ENCODE measurements around the gene FNDC3A. TPM values are rescaled to one million over a fixed set of nuclear protein-coding genes. Genes with fewer than 3 reads are reported as not detected.
"Not testable (repeated sequence)": the region's sequence is repeated elsewhere in the genome, so short reads cannot be mapped to it uniquely, and the experiment has no call there.

FNDC3A gene
- total RNA-seq, 1 donor from 2014 or later: 41.6 TPM

DNA sequence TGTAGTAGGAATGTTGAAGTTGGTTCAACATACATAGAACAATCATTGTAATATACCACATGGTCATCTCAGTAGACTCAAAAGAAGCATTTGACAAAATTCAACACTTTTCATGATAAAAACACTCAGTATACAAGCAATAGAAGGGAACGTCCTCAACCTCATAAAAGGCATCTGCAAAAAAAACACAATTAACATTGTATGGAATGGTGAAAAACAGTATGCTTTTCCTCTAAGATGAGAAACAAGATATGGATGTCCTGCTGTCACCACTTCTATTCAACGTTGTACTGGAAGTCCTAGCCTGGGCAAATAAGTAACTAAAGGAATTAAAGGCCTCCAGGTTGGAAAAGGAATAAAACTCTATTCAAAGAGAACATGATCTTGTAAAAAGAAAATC, 54.5 kb downstream of the FNDC3A start:
- no peak for DNase-seq (ENCODE audit: low read depth)

DNA sequence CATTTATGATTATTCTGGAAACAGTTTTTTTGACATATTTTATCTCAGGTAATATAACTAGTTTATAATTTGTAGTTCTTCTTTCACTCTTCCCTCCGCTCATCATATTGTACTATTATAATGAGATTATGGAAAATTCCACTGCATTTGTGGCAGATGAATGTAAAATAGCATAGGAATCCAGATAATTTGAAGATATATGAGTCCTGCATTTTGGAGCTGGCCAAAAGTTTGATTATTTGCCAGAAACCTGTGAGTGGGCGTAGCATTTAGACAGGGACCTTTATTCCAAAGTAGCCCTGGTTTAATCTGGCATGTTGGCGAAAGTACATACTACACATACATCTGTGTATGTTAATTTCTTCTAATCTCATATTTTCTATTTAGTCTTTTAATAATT, 65.2 kb downstream of the FNDC3A start:
- no peak for DNase-seq (ENCODE audit: low read depth)

DNA sequence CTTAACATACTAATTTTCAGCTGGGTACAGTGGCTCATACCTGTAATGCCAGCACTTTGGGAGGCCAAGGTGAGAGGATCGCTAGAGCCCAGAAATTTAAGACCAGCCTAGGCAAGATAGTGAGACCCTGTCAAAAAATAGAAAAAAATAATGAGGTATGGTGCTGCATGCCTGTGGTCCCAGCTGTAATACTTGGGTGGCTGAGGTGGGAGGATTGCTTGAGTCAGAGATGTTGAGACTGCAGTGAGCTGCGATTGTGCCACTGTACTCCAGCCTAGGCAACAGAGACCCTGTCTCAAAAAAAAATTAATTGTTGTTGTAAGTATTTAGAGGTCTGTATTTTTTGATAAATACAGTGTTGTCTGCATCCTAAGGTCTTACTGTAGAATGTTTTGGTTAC, 66.8 kb downstream of the FNDC3A start:
- DNase-seq (ENCODE audit: low read depth): peak; percentile 35

DNA sequence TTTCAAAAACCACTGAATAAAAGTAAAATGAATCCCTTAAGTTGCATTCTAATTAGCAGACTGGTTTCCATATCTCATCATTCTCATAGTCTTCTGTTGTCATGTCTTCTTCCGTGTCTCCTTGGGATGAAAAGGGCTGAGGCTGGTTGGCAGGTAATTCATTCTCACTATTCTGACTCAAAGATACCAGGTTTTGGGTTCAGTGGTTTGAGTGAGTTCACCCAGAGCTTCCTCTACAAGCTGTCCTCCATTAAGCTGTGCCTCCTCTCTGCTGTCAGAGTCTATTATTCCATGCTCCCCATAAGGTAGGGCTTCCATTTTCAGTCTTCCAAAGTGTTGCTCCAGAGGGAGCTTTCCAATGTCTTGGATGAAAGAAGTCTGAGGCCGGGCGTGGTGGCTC, 68.3 kb downstream of the FNDC3A start:
- no peak for DNase-seq (ENCODE audit: low read depth)

DNA sequence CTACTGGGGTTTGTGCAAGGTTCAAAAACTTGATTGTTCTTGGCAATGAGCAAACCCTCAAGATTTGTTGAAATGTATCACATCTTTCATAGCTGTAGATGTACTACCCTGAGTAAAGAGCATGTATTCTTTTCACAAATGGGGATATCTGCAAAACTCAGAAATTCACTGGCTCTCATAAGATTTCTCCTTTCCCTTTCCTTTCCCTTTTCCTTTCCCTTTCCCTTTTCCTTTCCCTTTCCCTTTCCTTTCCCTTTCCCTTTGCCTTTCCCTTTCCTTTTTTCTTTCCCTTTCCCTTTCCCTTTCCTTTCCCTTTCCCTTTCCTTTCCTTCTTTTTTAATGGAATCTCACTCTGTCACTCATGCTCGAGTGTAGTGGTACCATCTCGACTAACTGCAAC, 69.1 kb downstream of the FNDC3A start:
- no peak for DNase-seq (ENCODE audit: low read depth)

DNA sequence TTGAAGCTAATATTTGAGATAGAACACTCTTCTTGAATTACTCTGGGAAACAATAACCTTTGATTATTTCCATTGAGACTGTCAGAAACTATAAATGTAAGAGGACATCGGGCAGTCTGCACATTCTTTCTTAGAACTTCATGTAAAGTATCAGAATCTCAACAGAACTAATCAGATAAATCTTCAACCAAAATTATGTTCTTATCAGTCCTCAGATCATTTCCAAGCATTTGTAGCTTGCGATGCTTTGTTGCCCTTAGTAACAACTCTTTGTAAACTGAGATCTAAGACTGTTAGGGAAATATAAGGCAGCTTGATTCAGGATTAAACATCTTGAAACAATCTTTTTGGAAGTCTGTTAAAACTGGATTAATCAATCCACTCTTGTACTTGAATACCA, 70.3 kb downstream of the FNDC3A start:
- DNase-seq (ENCODE audit: low read depth): no peak

DNA sequence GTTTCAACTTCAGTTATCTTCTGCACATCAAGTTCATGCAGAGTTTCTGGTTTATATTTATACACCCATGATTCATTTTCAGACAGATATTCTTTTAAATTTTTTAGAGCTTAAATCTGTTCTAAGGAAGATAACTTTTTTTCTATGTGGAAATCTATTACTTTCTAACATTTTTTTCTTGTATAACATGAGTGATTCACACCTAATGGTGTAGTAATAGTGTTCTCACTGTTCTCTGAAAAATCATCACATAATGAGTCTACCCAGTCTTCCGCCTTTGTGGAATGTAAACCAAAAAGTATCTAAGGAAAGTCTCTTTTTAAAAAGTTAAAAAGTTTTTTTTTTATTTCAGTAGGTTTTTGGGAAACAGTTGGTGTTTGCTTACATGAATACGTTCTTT, 70.8 kb downstream of the FNDC3A start:
- no peak for DNase-seq (ENCODE audit: low read depth)

DNA sequence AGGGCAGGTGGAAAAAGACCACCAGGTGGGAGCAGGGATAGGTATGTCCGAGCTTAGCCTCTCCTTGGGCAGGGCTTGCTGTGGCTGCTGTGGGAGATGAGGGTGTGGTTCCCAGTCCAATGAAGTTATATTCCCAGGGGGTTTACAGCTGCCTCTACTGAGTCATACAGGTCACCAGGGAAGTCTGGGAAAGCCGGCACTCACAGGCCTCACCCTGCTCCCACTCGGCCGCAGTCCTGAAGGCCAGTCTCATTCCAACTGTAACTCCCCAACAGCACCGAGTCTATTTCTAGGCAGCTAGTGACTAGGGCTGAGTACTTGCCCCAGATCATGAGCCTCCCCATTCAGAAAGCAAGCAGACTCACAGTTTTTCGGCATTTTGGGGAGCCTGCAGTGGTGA, 77.1 kb downstream of the FNDC3A start:
- DNase-seq (ENCODE audit: low read depth): peak; percentile 51

DNA sequence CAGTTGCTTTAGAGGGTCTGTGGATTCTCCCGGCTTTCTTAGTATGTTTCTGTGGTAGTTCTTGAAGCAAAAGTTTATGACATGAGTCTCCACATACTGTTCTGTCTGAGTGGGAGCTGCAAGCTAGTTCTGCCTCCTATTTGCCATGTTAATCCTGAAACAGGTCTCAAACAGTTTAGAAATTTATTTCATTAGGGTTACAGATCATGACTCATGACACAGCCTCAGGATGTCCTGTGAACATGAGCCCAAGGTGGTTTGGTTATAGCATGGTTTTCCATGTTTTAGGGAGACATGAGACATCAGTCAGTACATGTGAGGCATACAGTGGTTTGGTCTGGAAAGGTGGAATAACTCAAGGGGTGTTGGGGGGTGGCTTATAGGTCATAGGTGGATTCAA, 77.5 kb downstream of the FNDC3A start:
- no peak for DNase-seq (ENCODE audit: low read depth)

DNA sequence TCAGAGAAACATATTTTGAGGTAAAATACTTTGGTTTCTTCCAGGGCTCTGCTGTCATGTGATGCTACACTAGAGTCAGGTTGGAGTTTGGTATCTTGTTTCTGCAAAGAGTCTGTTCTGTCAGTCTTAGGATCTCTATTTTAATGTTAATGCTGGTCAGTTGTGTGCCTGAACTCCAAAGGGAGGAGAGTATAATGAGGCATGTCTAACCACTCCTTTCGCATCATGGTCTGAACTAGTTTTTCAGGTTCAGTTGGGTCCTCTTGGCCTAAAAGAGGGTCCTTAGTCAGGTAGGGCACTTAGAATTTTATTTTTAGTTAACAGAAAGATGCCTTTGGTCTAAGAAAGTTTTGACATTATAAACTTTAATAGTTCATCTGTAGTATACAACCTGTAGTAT, 78.2 kb downstream of the FNDC3A start:
- no peak for DNase-seq (ENCODE audit: low read depth)

DNA sequence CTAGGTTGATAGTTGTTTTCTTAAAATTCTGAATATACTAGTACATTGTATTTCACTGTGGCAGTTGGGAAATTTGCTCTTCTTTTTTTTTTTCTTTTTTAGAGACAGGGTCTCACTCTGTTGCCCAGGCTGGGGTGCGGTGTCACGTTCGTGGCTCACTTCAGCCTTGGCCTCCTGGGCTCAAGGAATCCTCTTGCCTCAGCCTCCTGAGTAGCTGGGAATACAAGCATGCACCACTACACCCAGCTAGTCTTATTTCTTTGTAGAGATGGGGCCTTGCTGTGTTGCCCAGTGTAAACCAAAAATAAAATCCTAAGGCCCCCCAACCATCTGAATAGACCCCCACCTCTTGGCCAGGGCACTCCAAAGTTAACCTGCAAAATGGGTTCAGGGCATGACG, 79.3 kb downstream of the FNDC3A start:
- no peak for DNase-seq (ENCODE audit: low read depth)

DNA sequence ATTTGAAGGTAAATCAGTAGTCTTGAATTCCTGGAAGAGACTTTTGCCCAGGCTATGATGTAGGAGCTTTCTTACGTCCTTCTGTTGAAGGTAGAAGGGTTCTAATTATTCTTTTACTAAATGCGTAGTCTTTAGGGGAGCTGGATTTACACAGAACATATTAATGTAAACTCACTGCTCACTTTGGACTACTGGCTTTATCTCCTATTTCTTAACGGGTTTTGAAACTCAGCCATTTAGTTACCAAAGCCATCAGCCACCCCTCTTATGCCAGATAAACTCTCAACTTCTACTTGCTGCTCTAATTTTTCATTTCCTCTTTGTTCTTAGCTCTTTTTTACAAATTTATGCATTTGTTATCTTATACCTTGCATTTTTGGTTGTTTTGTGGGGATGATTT, 81.5 kb downstream of the FNDC3A start:
- DNase-seq (ENCODE audit: low read depth): no peak

DNA sequence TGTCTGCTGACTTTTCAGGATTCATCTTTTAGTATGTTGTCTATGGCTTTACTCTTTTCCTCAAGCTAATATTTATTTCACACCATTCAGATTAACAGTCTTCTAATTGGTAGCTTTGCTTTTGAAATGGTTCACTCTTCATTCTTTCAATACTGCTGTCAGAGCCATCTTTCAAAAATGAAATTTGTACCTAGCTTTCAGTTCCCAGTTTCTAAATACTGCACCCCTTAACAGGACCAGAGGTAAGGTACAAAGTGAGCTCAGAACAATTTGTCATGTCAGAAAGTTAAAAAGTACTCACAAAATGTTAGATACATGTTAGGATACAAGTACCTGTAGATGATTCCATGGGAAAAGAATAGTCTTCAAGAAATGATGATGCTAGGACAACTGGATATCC, 83.0 kb downstream of the FNDC3A start:
- no peak for DNase-seq (ENCODE audit: low read depth)

DNA sequence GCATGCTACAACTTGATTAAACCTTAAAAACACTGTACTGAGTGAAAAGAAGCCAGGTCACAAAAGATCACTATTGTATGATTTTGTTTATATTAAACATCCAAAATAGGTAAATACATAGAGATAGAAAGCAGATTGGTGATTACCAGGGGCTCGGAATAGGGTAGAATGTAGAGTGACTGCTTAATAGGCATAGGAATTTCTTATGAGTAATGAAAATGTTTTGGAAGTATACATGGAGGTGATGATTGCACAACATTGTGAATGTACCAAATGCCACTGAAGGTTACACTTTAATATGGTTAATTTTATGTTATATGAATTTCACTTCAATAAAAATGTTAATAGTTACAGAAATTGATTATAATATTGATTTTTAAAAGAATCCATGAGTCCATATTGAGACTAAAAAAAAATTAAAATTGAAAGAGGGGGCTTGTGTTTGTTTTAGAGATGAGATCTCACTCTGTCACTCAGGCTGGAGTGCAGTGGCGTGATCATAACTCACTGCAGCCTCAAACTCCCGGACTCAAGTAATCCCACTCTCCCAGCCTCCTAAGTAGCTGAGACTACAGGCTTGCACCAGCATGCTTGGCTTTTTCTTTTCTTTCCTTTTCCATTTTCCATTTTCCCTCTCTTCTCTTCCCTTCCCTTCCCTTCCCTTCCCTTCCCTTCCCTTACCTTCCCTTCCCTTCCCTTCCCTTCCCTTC, 85.1 kb downstream of the FNDC3A start:
- no peak for DNase-seq (ENCODE audit: low read depth)

DNA sequence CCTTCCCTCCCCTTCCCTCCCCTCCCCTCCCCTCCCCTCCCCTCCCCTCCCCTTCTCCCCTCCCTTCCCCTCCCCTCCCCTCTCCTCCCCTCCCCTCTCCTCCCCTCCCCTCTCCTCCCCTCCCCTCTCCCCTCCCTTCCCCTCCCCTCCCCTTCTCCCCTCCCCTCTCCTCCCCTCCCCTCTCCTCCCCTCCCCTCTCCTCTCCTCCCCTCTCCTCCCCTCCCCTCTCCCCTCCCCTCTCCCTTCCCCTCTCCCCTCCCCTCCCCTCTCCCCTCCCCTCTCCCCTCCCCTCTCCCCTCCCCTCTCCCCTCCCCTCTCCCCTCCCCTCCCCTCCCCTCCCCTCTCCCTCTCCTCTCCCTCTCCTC, 85.7 kb downstream of the FNDC3A start:
- DNase-seq (ENCODE audit: low read depth): not testable (repeated sequence)

DNA sequence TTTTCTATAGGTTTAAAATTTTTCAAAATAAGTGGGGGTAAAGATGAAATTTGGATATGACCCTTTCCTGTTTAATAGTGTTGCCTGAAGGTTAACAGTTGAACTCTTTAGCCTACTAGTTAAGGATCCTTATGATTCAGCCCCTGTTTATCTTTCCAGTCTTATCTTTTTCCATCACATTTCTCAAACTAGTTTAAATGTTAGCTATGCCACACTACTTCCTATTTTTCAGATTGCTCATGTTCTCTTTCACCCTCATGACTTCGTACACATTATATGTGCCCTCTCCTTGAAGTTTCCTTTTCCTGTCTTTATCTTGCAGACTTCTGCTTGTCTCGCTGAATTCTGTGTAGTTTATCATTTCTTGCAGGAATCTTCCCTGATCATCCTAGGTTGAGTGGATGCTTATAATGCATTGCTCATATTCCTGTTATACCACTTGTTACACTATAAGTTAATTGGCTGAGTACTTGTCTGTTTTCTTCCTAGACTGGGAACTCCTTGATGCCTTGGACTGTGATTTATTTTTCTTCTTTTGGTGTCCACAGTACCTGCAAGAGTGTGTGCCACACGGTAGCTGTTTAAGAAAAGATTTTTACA, 86.7 kb downstream of the FNDC3A start:
- no peak for DNase-seq (ENCODE audit: low read depth)

DNA sequence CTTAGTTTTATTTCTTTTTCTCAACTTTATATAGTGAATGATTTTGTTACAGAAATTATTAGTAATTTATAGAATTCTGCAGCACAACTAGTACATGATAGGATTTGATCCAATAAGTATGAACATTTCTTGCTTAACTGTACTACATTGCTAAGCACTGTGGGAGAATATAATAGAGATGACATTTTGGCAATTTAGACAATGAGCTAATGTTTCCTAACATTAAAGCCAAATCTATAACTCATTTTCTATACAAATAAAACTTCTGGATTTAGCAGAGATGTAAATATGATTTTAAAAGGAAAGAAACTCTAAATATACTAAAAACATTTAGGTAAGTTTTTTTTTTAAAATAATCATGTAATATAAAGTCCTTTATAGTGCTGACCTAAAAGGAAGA, 87.3 kb downstream of the FNDC3A start:
- no peak for DNase-seq (ENCODE audit: low read depth)

DNA sequence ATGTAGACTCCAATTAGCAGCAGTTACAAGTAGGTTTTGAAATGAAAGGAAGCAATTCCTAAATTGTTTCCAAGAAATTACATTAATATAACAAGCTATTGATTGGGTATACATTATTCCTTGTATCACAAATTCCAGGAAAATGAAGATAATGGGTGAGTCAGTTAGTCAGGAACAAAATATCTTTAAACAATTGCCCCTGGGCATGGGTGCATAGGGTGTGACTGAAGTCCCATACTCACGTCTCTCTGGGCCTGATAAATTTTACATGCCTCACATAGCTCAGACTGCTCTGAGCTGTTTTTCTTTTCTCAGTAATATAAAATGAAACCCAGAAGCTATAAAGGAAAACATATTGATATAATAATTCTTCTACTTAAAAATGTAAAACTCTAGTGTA, 87.8 kb downstream of the FNDC3A start:
- no peak for DNase-seq (ENCODE audit: low read depth)

DNA sequence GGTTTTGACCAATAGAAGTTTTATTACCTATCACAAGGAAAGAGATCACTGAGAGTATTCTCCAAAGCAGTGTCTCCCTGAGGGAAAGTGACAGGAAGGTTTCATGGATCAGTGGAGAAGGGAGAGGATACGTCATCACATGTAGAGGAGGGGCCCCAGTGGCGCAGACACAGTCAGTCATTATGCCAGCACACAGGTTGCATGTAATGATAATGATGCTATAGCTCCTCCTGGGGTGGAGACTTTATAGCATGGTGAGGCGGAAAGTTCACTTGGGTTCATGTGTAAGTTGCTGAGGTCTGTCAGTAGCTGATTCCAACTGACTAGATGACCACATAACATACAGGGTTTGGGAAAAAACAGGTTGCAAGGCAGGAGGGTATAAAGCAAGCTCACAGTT, 88.8 kb downstream of the FNDC3A start:
- DNase-seq (ENCODE audit: low read depth): no peak

DNA sequence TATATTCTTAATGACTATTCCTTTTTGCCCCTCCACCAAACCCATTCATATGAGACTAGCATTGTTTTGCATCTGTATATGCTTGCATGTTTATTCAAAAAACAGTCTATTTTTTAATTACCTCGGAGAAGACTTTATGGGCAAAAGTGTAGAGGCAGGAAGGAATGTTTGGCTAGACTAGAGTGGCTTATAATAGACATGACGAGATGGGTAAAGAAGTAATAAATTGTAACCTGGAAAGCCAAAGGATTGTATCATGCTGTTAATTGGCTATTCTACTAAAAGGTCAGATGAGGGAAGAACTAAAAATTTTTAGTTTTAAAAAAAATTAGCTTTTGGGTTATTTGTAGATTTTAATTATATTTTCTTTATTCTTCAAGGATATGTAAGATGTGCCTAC, 91.1 kb downstream of the FNDC3A start:
- DNase-seq (ENCODE audit: low read depth): no peak

DNA sequence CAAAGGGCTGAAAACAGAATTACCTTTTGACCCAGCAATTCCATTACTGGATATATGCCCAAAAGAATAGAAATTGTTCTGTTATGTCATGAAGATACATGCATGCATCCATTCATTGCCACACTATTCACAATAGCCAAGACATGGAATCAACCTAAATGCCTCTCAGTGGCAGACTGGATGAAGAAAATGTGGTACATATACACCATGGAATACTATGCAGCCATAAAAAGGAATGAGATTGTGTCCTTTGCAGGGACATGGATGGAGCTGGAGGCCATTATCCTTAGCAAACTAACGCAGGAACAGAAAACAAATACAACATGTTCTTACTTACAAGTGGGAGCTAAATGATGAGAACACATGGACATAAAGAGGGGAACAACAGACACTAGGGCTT, 92.8 kb downstream of the FNDC3A start:
- not testable (repeated sequence) for DNase-seq (ENCODE audit: low read depth)

DNA sequence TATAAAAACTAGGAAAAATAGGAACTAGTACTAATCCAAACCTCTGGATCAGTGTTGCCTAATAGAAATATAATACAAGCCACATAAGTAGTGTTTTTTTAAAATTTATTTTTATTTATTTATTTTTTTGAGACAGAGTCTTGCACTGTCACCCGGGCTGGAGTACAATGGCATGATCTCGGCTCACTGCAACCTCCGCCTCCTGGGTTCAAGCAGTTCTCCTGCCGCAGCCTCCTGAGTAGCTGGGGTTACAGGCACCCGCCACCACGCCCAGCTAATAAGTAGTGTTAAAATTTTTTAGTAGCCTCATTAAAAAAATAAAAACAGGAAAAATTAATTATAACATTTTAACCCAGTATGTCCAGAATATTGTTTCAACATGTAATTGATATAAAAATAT, 94.3 kb downstream of the FNDC3A start:
- DNase-seq (ENCODE audit: low read depth): not testable (repeated sequence)

DNA sequence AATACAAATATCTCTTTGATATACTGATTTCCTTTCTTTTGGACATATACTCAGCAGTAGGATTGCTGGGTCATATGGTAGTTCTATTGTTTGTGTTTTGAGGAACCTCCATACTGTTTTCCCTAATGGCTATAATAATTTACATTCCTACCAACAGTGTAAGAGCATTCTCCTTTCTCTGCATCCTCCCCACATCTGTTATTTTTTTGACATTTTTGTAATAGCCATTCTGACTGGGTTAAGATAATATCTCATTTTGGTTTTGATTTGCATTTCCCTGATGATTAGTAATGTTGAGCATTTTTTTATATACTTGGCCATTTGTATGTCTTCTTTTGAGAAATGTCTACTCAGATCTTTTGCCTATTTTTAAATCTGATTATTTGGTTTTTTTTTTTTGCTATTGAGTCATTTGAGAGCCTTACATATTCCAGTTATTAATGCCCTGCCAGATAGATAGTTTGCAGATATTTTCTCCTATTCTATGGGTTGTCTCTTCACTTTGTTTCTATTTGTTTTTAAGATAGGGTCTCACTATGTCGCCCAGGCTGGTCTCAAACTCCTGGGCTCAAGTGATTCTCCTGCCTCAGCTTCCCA, 95.7 kb downstream of the FNDC3A start:
- DNase-seq (ENCODE audit: low read depth): no peak
